B cell (primary cell): Measurements from ENCODE around the gene EPB41L2. TPM values are rescaled to one million over a fixed set of nuclear protein-coding genes. Genes with fewer than 3 reads are reported as not detected.

ENCODE experiments used
- ATAC-seq: fragments of 200-7000 bp; cut with Tn5 transposase; one replicate; pipeline ENCODE4 v1.10.0; 2021; ENCODE audit warnings: low read depth, mild to moderate bottlenecking, moderate number of reproducible peaks, moderate library complexity
- CTCF ChIA-PET: fragments of 350-600 bp; sonication (Branson Sonifier 250); formaldehyde crosslinking; loops from one replicate; lab custom pipeline; 2021; ENCODE audit warnings: antibody characterized with exemption, inconsistent platforms; lab: Charles Lee
- POLR2A ChIA-PET: fragments of 350-600 bp; sonication (Branson Sonifier 250); formaldehyde crosslinking; loops from one replicate; lab custom pipeline; 2021; ENCODE audit warnings: antibody characterized with exemption; lab: Charles Lee
- DNase-seq: peaks from one replicate; pipeline ENCODE4 v3.0.0; 2013
- H2AFZ ChIP-seq: 2 replicates; pipeline ENCODE4 v1.6.1; 2012; ENCODE audit warnings: mild to moderate bottlenecking, low read depth, low read length; ENCODE audit not compliant: insufficient read depth, poor library complexity, severe bottlenecking
- H3K27ac ChIP-seq, 2 donors: 1 replicate in 1 of 2; 2 replicates in 1 of 2; pipeline ENCODE4 v1.5.1; 2012 to 2013; ENCODE audit warnings: low read length in 2 of 2, mild to moderate bottlenecking in 2 of 2, moderate library complexity in 1 of 2
- H3K27me3 ChIP-seq, 4 experiments: fragments of 200-600 bp in 1 of 4; sonication (generic) in 1 of 4; replicated peaks in 1 of 4; 1 replicate in 2 of 4; 2 replicates in 2 of 4; pipeline versions ENCODE4 v1.6.1 to v1.7.0; 2013 to 2016; ENCODE audit warnings: low read length in 3 of 4, mild to moderate bottlenecking in 2 of 4, mixed read lengths in 1 of 4, moderate library complexity in 1 of 4; ENCODE audit not compliant: insufficient read depth in 4 of 4, control insufficient read depth in 3 of 4; ENCODE audit errors: control extremely low read depth in 1 of 4
- H3K36me3 ChIP-seq, 2 experiments: replicated peaks in 1 of 2; 1 replicate in 1 of 2; 2 replicates in 1 of 2; pipeline versions ENCODE4 v1.6.1 to v1.7.1; 2013; ENCODE audit warnings: low read length in 1 of 2; ENCODE audit not compliant: insufficient read depth in 2 of 2, control insufficient read depth in 1 of 2; ENCODE audit errors: control extremely low read depth in 1 of 2, extremely low read depth in 1 of 2
- H3K4me1 ChIP-seq, 2 donors: fragments of 200-600 bp in 1 of 2; sonication (generic) in 1 of 2; 1 replicate in 1 of 2; 2 replicates in 1 of 2; pipeline versions ENCODE4 v1.5.1 to v1.6.1; 2013 to 2017; ENCODE audit warnings: low read length in 2 of 2; ENCODE audit not compliant: control insufficient read depth in 2 of 2, insufficient read depth in 2 of 2
- H3K4me2 ChIP-seq: replicated peaks from 2 replicates; pipeline ENCODE3; 2012; ENCODE audit warnings: mild to moderate bottlenecking, low read depth, low read length; ENCODE audit not compliant: poor library complexity, severe bottlenecking
- H3K4me3 ChIP-seq, 5 experiments: fragments of 200-600 bp in 1 of 5; sonication (generic) in 1 of 5; 1 replicate in 3 of 5; 2 replicates in 2 of 5; pipeline versions ENCODE4 v1.5.1 to v1.7.0; 2011 to 2016; ENCODE audit warnings: low read length in 4 of 5, mild to moderate bottlenecking in 4 of 5, low read depth in 2 of 5, control low read depth in 1 of 5, moderate library complexity in 1 of 5; ENCODE audit not compliant: insufficient read depth in 1 of 5; ENCODE audit errors: control extremely low read depth in 1 of 5, extremely low read depth in 1 of 5
- H3K79me2 ChIP-seq: fragments of 200-600 bp; sonication (generic); one replicate; pipeline ENCODE4 v1.6.0; 2016; ENCODE audit warnings: low read length; ENCODE audit not compliant: control insufficient read depth, insufficient read depth
- H3K9ac ChIP-seq: fragments of 200-600 bp; sonication (generic); 2 replicates; pipeline ENCODE4 v1.6.1; 2017; ENCODE audit warnings: mild to moderate bottlenecking, low read length, moderate library complexity
- H3K9me3 ChIP-seq, 3 donors: one replicate each; pipeline versions ENCODE4 v1.6.1 to v1.7.1; 2013; ENCODE audit warnings: low read length in 2 of 3; ENCODE audit not compliant: control insufficient read depth in 2 of 3, insufficient read depth in 1 of 3; ENCODE audit errors: control extremely low read depth in 1 of 3
- H4K20me1 ChIP-seq: 2 replicates; pipeline ENCODE4 v1.6.0; 2012; ENCODE audit warnings: mild to moderate bottlenecking, low read length; ENCODE audit not compliant: insufficient read depth, control insufficient read depth, poor library complexity, severe bottlenecking
- H3K27ac Mint-ChIP-seq: one replicate; pipeline ENCODE4 v1.8.0; 2021; ENCODE audit warnings: mixed read lengths
- H3K27me3 Mint-ChIP-seq: one replicate; pipeline ENCODE4 v1.8.0; 2021; ENCODE audit warnings: mixed read lengths
- H3K4me1 Mint-ChIP-seq: one replicate; pipeline ENCODE4 v1.8.0; 2021; ENCODE audit warnings: mixed read lengths
- H3K4me3 Mint-ChIP-seq: one replicate; pipeline ENCODE4 v1.8.0; 2021; ENCODE audit warnings: mixed read lengths
- H3K9me3 Mint-ChIP-seq: one replicate; pipeline ENCODE4 v1.8.0; 2022; ENCODE audit warnings: mixed read lengths; ENCODE audit not compliant: insufficient read depth
- CTCF ChIP-seq: fragments of 200-600 bp; IDR thresholded peaks from one replicate; pipeline ENCODE4 v1.8.0; 2022; ENCODE audit warnings: antibody characterized with exemption, mild to moderate bottlenecking
- EZH2 ChIP-seq: IDR thresholded peaks from 2 replicates; pipeline ENCODE4 v1.6.1; 2012; ENCODE audit warnings: borderline replicate concordance, low read depth, mild to moderate bottlenecking, moderate library complexity, low read length; ENCODE audit not compliant: insufficient read depth, poor library complexity, severe bottlenecking
- WGBS: methylation state at CpG from one replicate; pipeline ENCODE4 v1.1.5; 2013; ENCODE audit warnings: missing lambda C conversion rate; ENCODE audit not compliant: insufficient coverage; 5-methylcytosine and 5-hydroxymethylcytosine counted together
- intact Hi-C: fragments of 100-400 bp; cut with micrococcal nuclease; formaldehyde crosslinking; loops from one replicate; pipeline ENCODE4 v1.10.0; 2022
- polyA plus RNA-seq: library from polyadenylated mRNA; depleted of rRNA; stranded (reverse); fragments of >200 nt; gene quantifications from 2 replicates; pipeline ENCODE4 v1.2.3, GENCODE V29; 2012
- total RNA-seq, 2 donors: library from RNA; stranded (reverse); fragments of 120-200 nt in 1 of 2; gene quantifications; 1 replicate in 1 of 2; 2 replicates in 1 of 2; pipeline versions ENCODE4 v1.2.3 to v1.2.4, GENCODE V29; 2013 to 2022

EPB41L2 gene
- total and polyA plus RNA-seq, 2 donors (not counting 1 experiment from before 2014, with no cell fraction given) = 17.8 to 61.0 TPM

- H3K4me2 ChIP-seq = no peak overlapping the region
- no peak overlapping the region for H3K27ac ChIP-seq
- no peaks in the 10 kb centered on the region for H3K9me3 ChIP-seq
- no peaks in the 10 kb centered on the region for H4K20me1 ChIP-seq
- H3K36me3 ChIP-seq = no peaks in the 10 kb centered on the region
- H3K9ac ChIP-seq = no peak overlapping the region
- no peaks in the 10 kb centered on the region for H3K27me3 Mint-ChIP-seq
- 100% methylated on average over 1 of the region's 4 CpGs for WGBS
- H3K4me1 ChIP-seq = no peaks in the 10 kb centered on the region
- H2AFZ ChIP-seq = no peak overlapping the region
- DNase-seq (no peak), ATAC-seq (no peak)
- TF ChIP-seq CTCF = no peak
- no peak for TF ChIP-seq EZH2
- POLR2A ChIA-PET = no interaction called here
- CTCF ChIA-PET = no interaction called here
- intact Hi-C loops = no loop called here
- H3K27me3 ChIP-seq = no peaks in the 10 kb centered on the region
- no peak overlapping the region for H3K27ac Mint-ChIP-seq
- H3K4me3 ChIP-seq = no peak overlapping the region
- no peak overlapping the region for H3K4me3 Mint-ChIP-seq
- H3K4me1 Mint-ChIP-seq = no peaks in the 10 kb centered on the region
- H3K79me2 ChIP-seq = no peaks in the 10 kb centered on the region
- no peaks in the 10 kb centered on the region for H3K9me3 Mint-ChIP-seq
These were observed 125.0 kb downstream of the EPB41L2 start for GRCh38 chr6:130937942-130938604.

GRCh38 chr6:130936933-130937332, 126.1 kb downstream of the EPB41L2 start:
- Mint-ChIP-seq H3K9me3 (no peaks in the 10 kb centered on the region), H3K4me1 (no peaks in the 10 kb centered on the region), H3K4me3 (no peak overlapping the region), H3K27me3 (no peaks in the 10 kb centered on the region), H3K27ac (no peak overlapping the region)
- Histone ChIP-seq H2AFZ (no peak overlapping the region), H3K4me1 (no peaks in the 10 kb centered on the region), H3K79me2 (no peaks in the 10 kb centered on the region), H3K36me3 (no peaks in the 10 kb centered on the region), H3K9me3 (no peaks in the 10 kb centered on the region), H3K9ac (no peak overlapping the region), H3K27me3 (no peaks in the 10 kb centered on the region), H3K4me2 (no peak overlapping the region), H3K27ac (no peak overlapping the region), H3K4me3 (no peak overlapping the region), H4K20me1 (no peaks in the 10 kb centered on the region)
- TF ChIP-seq CTCF (no peak), EZH2 (no peak)
- intact Hi-C loops = no loop called here
- ChIA-PET POLR2A (no interaction called here), CTCF (interaction anchor here (1.1 kb wide), 1 partner anchor 16 kb away, joined by 3 read pairs; no protein-coding TSS in a partner anchor)
- ATAC-seq (no peak), DNase-seq (no peak)
- 80% methylated on average over 1 of the region's 5 CpGs for WGBS
